OCI-LY1 (cell line): Measurements from ENCODE around the gene HLCS.

Experiments used
- EZH2 ChIP-seq: fragments of 200-600 bp; sonication (generic), shearing (Covaris generic); IDR thresholded peaks from 2 replicates; pipeline ENCODE4 v1.8.0; 2017; ENCODE audit warnings: borderline replicate concordance, mixed run types, mild to moderate bottlenecking, antibody characterized with exemption, low read length, moderate library complexity, mixed read lengths
- TF ChIP-seq, protein P1 (sequence below): fragments of 200-600 bp; sonication (generic), shearing (Covaris generic); IDR thresholded peaks from 2 replicates; pipeline ENCODE4 v1.5.1; 2017; ENCODE audit warnings: mild to moderate bottlenecking, antibody characterized with exemption, low read length, moderate library complexity, mixed read lengths

DNA sequence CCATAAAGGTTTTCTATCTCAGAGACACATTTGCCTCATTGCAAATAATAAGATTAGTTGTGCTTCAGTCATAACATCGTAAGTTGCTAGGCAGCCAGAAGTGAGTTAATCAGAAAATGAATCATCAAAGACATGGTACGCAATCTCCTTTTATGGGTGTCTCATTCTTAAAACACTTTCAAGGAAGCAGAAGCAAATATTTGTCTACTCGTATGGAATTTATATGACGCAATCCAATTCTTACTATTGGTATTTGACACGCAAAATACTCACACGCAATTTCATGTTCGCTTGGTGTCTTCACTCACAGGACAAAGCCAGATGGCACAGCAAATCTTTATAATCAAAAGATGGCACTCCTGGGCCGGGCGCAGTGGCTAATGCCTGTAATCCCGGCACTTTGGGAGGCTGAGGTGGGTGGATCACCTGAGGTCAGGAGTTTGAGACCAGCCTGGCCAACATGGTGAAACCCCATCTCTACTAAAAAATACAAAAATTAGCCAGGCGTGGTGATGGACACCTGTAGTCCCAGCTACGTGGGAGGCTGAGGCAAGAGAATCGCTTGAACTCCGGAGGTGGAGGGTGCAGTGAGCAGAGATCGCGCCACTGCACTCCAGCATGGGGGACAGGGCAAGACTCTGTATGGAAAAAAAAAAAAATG lies 56.4 kb downstream of the HLCS start:
- TF ChIP-seq, protein P1, sequence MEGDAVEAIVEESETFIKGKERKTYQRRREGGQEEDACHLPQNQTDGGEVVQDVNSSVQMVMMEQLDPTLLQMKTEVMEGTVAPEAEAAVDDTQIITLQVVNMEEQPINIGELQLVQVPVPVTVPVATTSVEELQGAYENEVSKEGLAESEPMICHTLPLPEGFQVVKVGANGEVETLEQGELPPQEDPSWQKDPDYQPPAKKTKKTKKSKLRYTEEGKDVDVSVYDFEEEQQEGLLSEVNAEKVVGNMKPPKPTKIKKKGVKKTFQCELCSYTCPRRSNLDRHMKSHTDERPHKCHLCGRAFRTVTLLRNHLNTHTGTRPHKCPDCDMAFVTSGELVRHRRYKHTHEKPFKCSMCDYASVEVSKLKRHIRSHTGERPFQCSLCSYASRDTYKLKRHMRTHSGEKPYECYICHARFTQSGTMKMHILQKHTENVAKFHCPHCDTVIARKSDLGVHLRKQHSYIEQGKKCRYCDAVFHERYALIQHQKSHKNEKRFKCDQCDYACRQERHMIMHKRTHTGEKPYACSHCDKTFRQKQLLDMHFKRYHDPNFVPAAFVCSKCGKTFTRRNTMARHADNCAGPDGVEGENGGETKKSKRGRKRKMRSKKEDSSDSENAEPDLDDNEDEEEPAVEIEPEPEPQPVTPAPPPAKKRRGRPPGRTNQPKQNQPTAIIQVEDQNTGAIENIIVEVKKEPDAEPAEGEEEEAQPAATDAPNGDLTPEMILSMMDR, result no peak
- no peak for TF ChIP-seq EZH2
